IPS DF 19.7 (cell line): ENCODE measurements around the gene DIS3L2.
"Not testable (repeated sequence)": the region's sequence is repeated elsewhere in the genome, so short reads cannot be mapped to it uniquely, and the experiment has no call there.

Experiments
- DNase-seq: peaks from one replicate; pipeline ENCODE4 v3.0.0-alpha.2; 2013; ENCODE audit warnings: low read depth, low spot score

DIS3L2 gene

GRCh38 chr2:231928901-231929725 is 32.4 kb upstream of the DIS3L2 start:
- DNase-seq = no peak

DNA sequence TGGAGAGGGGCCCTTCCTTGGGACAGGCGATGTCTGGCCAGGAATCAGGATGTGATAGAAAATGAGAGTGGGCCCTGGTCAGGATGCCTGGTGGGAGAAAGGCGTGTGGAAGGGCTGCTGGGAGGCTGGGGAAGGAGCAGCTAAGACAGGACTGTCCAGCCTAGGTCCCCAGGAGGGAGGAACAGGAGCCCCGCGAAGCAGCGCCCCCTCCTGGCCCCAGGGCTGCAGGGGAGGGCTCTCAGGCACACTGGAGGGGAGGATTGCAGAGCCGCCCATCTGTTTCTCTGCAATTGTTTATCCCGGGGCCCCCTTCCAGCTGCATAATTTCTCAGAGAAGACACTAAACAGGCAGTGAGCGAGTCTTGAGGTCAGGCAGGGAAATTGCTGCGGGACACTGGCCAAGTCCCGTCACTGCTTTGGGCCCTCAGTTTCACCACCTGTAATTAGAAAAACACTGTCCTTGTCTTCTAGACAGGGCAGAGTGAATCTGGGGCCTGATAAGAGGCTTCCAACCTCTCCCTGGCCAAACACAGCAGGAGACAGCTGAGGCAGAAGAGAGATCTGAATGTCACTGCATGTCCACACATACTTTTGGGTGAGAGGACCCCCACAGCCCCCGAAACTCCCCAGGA is 31.4 kb upstream of the DIS3L2 start:
- no peak for DNase-seq

DNA sequence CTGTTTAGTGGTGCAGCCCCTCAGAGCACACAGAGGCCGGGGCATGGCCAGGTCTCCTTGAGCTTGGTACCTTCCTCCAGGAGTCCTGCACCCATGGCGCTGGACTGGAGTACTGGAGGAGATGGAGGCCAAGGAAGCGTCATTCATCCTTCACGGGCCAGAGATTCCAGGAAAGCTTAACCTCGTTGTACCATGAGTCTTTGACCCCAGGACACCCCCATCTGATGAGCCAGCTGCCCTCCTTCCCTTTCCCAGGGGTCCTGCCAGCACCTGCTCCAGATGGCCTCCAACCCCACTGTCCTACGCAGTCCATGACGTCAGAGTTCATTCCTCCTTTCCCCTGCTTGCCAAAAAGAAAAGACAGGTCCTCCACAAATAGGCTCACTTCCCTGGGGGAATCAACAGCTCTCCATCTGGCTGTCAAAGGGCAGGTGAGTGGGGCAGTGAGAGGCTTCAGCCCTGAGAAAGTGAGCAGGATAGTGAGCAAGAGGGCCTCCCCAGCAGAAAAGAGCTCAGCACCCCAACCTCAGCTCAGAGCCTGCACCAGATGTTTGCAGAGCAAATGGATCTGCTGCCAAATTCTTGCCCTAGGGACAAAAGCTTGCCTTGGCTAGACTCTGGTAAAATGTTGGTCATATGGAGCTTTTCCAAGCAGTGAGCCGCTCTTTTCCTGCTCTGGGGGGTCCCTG is 30.8 kb upstream of the DIS3L2 start:
- no peak for DNase-seq

DNA sequence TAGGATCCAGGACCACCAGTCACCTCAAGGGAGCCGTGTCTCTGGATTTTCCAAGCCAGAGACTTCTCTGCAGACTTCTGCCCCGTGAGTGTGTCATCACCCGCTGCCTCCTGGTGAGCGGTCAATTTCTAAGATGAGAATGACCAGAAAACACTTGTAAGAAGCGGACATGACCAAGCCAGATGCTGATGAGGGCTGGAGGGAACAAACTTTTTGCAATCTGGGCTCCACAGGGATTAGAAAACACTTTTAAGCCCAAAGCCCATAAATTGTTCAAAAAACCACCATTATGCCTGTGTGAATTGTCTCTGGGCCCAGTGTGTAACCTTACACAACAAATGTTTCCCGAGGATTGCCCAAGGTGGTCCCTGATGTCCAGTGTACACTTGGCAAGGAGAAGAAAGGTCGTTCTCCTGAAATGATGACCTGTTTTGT is 30.0 kb upstream of the DIS3L2 start:
- DNase-seq = no peak

- no peak for DNase-seq
These were observed 28.9 kb upstream of the DIS3L2 start for GRCh38 chr2:231932711-231932970.

DNA sequence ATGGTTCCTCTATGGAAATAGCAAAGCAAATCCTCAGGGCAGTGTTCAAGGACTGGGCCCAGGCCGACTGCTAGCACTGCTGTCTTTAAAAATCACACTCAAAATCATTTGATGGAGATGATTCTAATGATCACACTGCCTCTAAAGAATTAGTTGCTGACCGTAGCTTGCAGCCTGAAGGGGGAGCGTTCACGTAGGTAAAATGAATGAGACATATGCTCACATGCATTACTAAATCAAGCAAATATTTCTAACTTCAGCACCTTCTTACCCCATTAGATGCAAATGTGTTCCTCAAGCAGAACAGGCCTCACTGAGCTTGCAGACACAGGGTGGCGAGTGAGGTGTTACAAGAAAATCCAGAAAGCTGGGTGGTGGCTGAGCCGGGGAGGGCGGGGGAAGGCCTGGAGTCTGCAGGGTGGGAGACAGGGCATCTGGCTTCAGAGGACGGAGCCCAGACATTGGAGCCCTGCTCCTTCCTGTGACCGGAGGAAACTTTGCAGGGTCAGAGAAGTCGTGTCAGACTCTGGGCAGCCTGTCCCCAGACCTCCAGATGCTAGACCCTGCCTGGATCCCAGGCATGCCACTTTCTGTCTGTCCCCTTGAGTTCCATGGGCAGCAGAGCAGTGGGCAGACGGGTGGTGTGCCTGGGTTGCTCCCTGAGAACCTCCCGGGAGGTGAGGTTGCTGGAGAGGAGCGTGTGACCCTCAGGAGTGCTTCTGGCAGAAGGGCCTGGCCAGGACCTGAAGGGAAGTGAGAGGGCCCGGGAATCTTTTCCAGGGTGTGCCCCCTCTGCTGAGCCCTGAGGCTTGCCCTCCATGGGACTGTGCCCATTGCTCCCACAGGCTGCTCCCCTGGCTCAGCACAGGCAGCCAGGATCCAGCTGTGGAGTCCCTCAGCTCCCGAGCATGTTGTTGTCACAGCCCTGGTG is 28.3 kb upstream of the DIS3L2 start:
- no peak for DNase-seq

GRCh38 chr2:231933916-231934401 is 27.6 kb upstream of the DIS3L2 start:
- DNase-seq = no peak

- no peak for DNase-seq
These were observed 26.9 kb upstream of the DIS3L2 start for GRCh38 chr2:231934441-231935206.

DNA sequence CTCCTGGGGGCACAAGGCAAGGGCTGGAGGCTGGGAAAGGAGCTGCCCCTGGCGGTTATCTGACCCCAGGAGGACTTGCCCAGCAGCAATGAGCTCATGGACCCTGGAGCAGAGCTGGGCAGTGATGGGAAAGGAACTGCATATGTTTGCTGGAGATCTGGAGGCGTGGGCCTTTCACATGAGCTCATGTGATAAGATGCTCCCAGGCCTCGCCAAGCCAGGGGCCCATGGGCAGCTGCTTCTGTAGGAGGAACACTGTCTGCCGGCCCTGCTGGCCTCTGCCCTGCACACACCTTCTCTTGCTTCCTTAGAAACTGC is 26.3 kb upstream of the DIS3L2 start:
- no peak for DNase-seq

- no peak for DNase-seq
These were observed 25.7 kb upstream of the DIS3L2 start for GRCh38 chr2:231935815-231936214.

DNA sequence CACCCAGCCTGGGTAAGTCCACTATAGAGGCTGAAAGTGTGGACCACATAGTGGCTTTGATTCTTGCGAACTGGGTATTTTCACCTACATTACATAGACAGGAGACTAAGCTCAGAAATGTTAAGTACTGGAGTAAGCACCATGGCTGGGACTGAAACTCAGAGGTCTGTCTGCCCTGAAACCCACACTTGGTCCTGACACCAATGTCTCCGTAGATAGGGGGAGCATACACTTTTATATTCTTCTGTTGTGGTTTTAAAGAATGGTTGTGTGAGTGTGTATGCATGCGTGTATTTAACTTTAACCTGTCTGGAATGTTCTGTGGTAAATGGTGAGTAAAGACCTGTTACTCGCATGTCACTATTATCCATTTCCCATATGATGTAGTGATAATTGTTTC is 25.0 kb upstream of the DIS3L2 start:
- DNase-seq = no peak

GRCh38 chr2:231937057-231937456 is 24.5 kb upstream of the DIS3L2 start:
- DNase-seq = no peak

- no peak for DNase-seq
These were observed 22.5 kb upstream of the DIS3L2 start for GRCh38 chr2:231939022-231939421.

- DNase-seq = no peak
These were observed 20.7 kb upstream of the DIS3L2 start for GRCh38 chr2:231940795-231941194.

DNA sequence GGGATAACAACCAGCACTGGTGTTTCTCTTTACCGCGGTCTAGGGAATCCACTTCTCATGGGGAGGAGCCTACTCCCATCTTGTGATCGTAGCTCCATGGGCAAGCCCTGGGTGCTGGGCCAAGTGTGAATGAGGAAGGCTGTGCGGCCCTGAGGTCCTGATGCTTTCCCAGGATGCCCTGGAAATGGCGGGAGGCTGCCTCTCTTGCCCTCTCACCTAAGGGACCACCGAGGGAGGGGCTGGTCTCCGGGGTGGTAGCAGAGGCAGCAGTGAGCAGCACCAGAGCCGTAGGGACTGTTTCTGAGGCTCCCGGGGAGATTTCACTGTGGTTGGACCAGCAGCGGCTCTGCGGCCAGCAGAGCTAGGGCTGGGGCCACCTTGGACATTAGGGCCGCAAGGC is 19.8 kb upstream of the DIS3L2 start:
- no peak for DNase-seq

DNA sequence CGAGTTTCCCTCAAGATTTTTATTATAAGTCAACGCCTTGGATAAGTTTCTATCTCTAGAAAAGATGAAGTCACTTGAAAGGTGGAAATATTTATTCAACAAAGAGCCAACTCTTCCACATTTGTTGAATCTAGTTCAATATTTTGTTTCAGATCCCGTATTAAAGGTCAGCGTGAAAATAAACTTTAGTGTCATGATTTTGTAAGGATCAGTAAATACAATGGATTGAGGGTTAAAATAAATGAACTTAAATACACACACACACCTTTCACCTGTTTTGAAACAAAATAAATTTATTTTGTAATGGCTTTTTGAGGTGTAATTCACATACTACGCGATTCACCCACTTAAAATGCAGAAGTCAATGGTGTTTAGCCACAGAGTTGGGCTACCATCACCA is 19.3 kb upstream of the DIS3L2 start:
- DNase-seq = no peak

DNA sequence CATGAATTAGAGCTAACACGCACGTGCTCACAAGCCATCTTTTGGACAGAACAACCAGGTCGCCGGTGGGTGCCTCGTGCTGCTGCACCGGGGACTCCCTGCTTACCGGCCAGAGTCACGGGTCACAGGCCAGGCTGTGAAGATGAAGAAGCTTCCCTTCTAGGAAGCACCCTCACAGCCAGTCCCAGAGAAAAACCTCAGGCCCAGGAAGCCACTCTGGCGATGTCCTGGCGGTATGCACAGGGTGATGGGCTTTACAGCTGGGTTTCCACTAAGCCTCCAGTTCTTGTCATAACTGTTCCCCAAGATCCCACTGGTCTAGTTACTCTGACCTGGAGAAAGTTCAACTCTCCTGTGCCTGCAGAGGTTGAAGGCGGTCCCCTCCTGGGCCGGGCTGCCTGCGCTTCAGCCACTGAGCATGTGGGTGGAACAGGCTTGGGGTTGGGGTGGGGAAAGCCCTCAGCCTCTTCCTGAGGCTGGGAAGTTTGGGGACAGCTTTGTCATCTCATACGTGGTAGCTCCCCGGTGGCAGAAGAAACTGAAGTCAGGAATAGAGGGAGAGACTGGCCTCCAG is 15.2 kb upstream of the DIS3L2 start:
- DNase-seq = no peak

DNA sequence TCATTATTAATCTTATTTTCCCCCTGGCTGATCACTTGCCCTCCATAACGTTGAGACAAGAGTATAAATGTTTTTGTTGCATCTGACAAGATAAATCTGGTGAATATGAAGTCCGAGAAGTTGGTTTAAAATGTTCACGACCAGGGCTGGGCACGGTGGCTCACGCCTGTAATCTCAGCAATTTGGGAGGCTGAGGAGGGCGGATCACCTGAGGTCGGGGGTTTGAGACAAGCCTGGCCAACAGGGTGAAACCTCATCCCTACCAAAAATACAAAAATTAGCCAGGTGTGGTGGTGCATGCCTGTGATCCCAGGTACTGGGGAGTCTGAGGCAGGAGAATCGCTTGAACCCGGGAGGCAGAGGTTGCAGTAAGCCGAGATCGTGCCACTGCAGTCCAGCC is 14.4 kb upstream of the DIS3L2 start:
- DNase-seq = not testable (repeated sequence)

- no peak for DNase-seq
These were observed 13.8 kb upstream of the DIS3L2 start for GRCh38 chr2:231947694-231948093.

GRCh38 chr2:231951452-231952035 is 10.0 kb upstream of the DIS3L2 start:
- DNase-seq = no peak
